ENCODE measurements around the gene MAD1L1. TPM values are rescaled to one million over a fixed set of nuclear protein-coding genes. Genes with fewer than 3 reads are reported as not detected.

The MAD1L1 gene
- total RNA-seq, 1 experiment from 2014 or later: 78.6 TPM

- peak; percentile 40 for DNase-seq (ENCODE audit: low read depth)
Observed at GRCh38 chr7:2242541-2243429, 10.0 kb upstream of the MAD1L1 start.

- DNase-seq (ENCODE audit: low read depth): peak; percentile 76
Observed at GRCh38 chr7:2241580-2242540, 9.1 kb upstream of the MAD1L1 start, which contains the start of the genes MRM2 and NUDT1. MRM2 (minus strand) TSS chr7:2242205; CDS start chr7:2242169, 36 bp downstream. NUDT1 (plus strand) TSS chr7:2242226; CDS start chr7:2244575, 2,349 bp downstream.

- no peak for DNase-seq (ENCODE audit: low read depth)
Observed at GRCh38 chr7:2239242-2239641, 6.5 kb upstream of the MAD1L1 start.

- DNase-seq (ENCODE audit: low read depth): no peak
Observed at GRCh38 chr7:2237109-2237602, 4.4 kb upstream of the MAD1L1 start.

GRCh38 chr7:2233926-2234325 is 1.2 kb upstream of the MAD1L1 start:
- no peak for DNase-seq (ENCODE audit: low read depth)

GRCh38 chr7:2231992-2232765 is 566 bp downstream of the MAD1L1 start:
- DNase-seq (ENCODE audit: low read depth): peak; percentile 21

- DNase-seq (ENCODE audit: low read depth): no peak
Observed at GRCh38 chr7:2230882-2231281, 1.9 kb downstream of the MAD1L1 start.

GRCh38 chr7:2230226-2230625 is 2.5 kb downstream of the MAD1L1 start:
- DNase-seq (ENCODE audit: low read depth): no peak

- no peak for DNase-seq (ENCODE audit: low read depth)
Observed at GRCh38 chr7:2229467-2229866, 3.3 kb downstream of the MAD1L1 start.

GRCh38 chr7:2228921-2229320 is 3.8 kb downstream of the MAD1L1 start:
- DNase-seq (ENCODE audit: low read depth): no peak

- DNase-seq (ENCODE audit: low read depth): no peak
Observed at GRCh38 chr7:2227699-2228098, 5.0 kb downstream of the MAD1L1 start.

- DNase-seq (ENCODE audit: low read depth): no peak
Observed at GRCh38 chr7:2225830-2226229, 6.9 kb downstream of the MAD1L1 start.

- DNase-seq (ENCODE audit: low read depth): no peak
Observed at GRCh38 chr7:2225336-2225735, 7.4 kb downstream of the MAD1L1 start.

- no peak for DNase-seq (ENCODE audit: low read depth)
Observed at GRCh38 chr7:2224934-2225333, 7.8 kb downstream of the MAD1L1 start.

- DNase-seq (ENCODE audit: low read depth): no peak
Observed at GRCh38 chr7:2224491-2224928, 8.2 kb downstream of the MAD1L1 start.

- no peak for DNase-seq (ENCODE audit: low read depth)
Observed at GRCh38 chr7:2223321-2223720, 9.4 kb downstream of the MAD1L1 start.

GRCh38 chr7:2222516-2222915 is 10.2 kb downstream of the MAD1L1 start:
- DNase-seq (ENCODE audit: low read depth): no peak

- no peak for DNase-seq (ENCODE audit: low read depth)
Observed at GRCh38 chr7:2220954-2221353, 11.8 kb downstream of the MAD1L1 start.

GRCh38 chr7:2220506-2220905 is 12.2 kb downstream of the MAD1L1 start:
- no peak for DNase-seq (ENCODE audit: low read depth)

GRCh38 chr7:2220030-2220429 is 12.7 kb downstream of the MAD1L1 start:
- DNase-seq (ENCODE audit: low read depth): no peak

GRCh38 chr7:2219606-2220005 is 13.1 kb downstream of the MAD1L1 start:
- no peak for DNase-seq (ENCODE audit: low read depth)

Data from LHCN-M2 (cell line).